ENCODE data around the gene DGCR8. TPM values are rescaled to one million over a fixed set of nuclear protein-coding genes. Genes with fewer than 3 reads are reported as not detected.

Gene DGCR8
- total RNA-seq, 1 donor from 2014 or later, result 35.5 TPM

GRCh38 chr22:20084547-20085413 lies 4.7 kb downstream of the DGCR8 start:
- Histone ChIP-seq H3K4me3 (no peak overlapping the region), H3K27me3 (no peaks in the 10 kb centered on the region), H3K36me3 (peaks cover 45% of the 10 kb centered on the region), H3K27ac (no peak overlapping the region), H3K4me1 (peaks cover 38% of the 10 kb centered on the region), H3K9me3 (no peaks in the 10 kb centered on the region)
- intact Hi-C loops (cut with DNase I), result no loop called here
- DNase-seq (no peak), ATAC-seq (no peak)
- TF ChIP-seq CTCF (IDR thresholded peaks at IDR 0.05), result no peak

GRCh38 chr22:20085651-20086050 lies 5.6 kb downstream of the DGCR8 start:
- Histone ChIP-seq H3K9me3 (no peaks in the 10 kb centered on the region), H3K27ac (no peak overlapping the region), H3K36me3 (peaks cover 53% of the 10 kb centered on the region), H3K4me1 (peaks cover 38% of the 10 kb centered on the region), H3K4me3 (no peak overlapping the region), H3K27me3 (no peaks in the 10 kb centered on the region)
- ATAC-seq (no peak), DNase-seq (no peak)
- TF ChIP-seq CTCF (IDR thresholded peaks at IDR 0.05), result no peak
- intact Hi-C loops (cut with DNase I), result no loop called here

GRCh38 chr22:20086101-20086599 lies 6.1 kb downstream of the DGCR8 start:
- H3K4me1 ChIP-seq, result peaks cover 34% of the 10 kb centered on the region
- H3K36me3 ChIP-seq, result peaks cover 58% of the 10 kb centered on the region
- no peak for ATAC-seq

GRCh38 chr22:20086763-20087162 lies 6.7 kb downstream of the DGCR8 start:
- DNase-seq (no peak), ATAC-seq (no peak)
- Histone ChIP-seq H3K4me3 (no peak overlapping the region), H3K36me3 (peaks cover 64% of the 10 kb centered on the region), H3K27me3 (no peaks in the 10 kb centered on the region), H3K9me3 (no peaks in the 10 kb centered on the region), H3K4me1 (peaks cover 28% of the 10 kb centered on the region), H3K27ac (no peak overlapping the region)
- intact Hi-C loops (cut with DNase I), result no loop called here
- TF ChIP-seq CTCF (IDR thresholded peaks at IDR 0.05), result no peak

More at GRCh38 chr22:20086101-20086599, 6.1 kb downstream of the DGCR8 start:
- Histone ChIP-seq H3K4me3 (no peak overlapping the region), H3K27me3 (no peaks in the 10 kb centered on the region), H3K27ac (no peak overlapping the region), H3K9me3 (no peaks in the 10 kb centered on the region)
- no peak for DNase-seq
- intact Hi-C loops (cut with DNase I), result no loop called here
- no peak for TF ChIP-seq CTCF (IDR thresholded peaks at IDR 0.05)

GRCh38 chr22:20087319-20088262 lies 7.5 kb downstream of the DGCR8 start:
- H3K4me1 ChIP-seq, result peaks cover 25% of the 10 kb centered on the region
- H3K36me3 ChIP-seq, result peaks cover 73% of the 10 kb centered on the region
- DNase-seq (no peak), ATAC-seq (no peak)
- H3K4me3 ChIP-seq, result no peak overlapping the region
- no peak overlapping the region for H3K27ac ChIP-seq
- intact Hi-C loops (cut with DNase I), result no loop called here
- H3K9me3 ChIP-seq, result no peaks in the 10 kb centered on the region
- TF ChIP-seq CTCF (IDR thresholded peaks at IDR 0.05), result no peak
- no peaks in the 10 kb centered on the region for H3K27me3 ChIP-seq
